GM19328 (cell line): Measurements from ENCODE around the gene SAMD9L.
"Not testable (repeated sequence)": the region's sequence is repeated elsewhere in the genome, so short reads cannot be mapped to it uniquely, and the experiment has no call there.

ENCODE experiments used
- ATAC-seq: cut with Tn5 transposase; IDR thresholded peaks from one replicate; pipeline ENCODE4 v1.9.1; 2021; ENCODE audit warnings: mild to moderate bottlenecking, moderate library complexity; ENCODE audit not compliant: unreplicated experiment

Gene SAMD9L

GRCh38 chr7:93146472-93147141 lies 1.6 kb downstream of the SAMD9L start:
- ATAC-seq = peak; percentile 23

- ATAC-seq = no peak
Observed at GRCh38 chr7:93146036-93146435, 2.1 kb downstream of the SAMD9L start.

- no peak for ATAC-seq
Observed at GRCh38 chr7:93145354-93145753, 2.8 kb downstream of the SAMD9L start.

- no peak for ATAC-seq
Observed at GRCh38 chr7:93142127-93142526, 6.1 kb downstream of the SAMD9L start.

- ATAC-seq = no peak
Observed at GRCh38 chr7:93140582-93141191, 7.5 kb downstream of the SAMD9L start.

- ATAC-seq = no peak
Observed at GRCh38 chr7:93138576-93138975, 9.6 kb downstream of the SAMD9L start.

GRCh38 chr7:93133005-93133404 lies 15.2 kb downstream of the SAMD9L start:
- no peak for ATAC-seq

- ATAC-seq = no peak
Observed at GRCh38 chr7:93132216-93132615, 16.0 kb downstream of the SAMD9L start.

- ATAC-seq = not testable (repeated sequence)
Observed at GRCh38 chr7:93126954-93127353, 21.2 kb downstream of the SAMD9L start.

GRCh38 chr7:93123532-93123931 lies 24.7 kb downstream of the SAMD9L start:
- not testable (repeated sequence) for ATAC-seq

- no peak for ATAC-seq
Observed at GRCh38 chr7:93120592-93121549, 27.3 kb downstream of the SAMD9L start.

GRCh38 chr7:93119191-93119905 lies 28.8 kb downstream of the SAMD9L start:
- ATAC-seq = no peak

GRCh38 chr7:93117852-93118530 lies 30.2 kb downstream of the SAMD9L start, which contains the start of gene SAMD9:
Gene SAMD9, minus strand, starts transcription at chr7:93117979. Its CDS starts 11,882 bp downstream, at chr7:93106097.
- peak; percentile 99 for ATAC-seq

- no peak for ATAC-seq
Observed at GRCh38 chr7:93117327-93117726, 30.9 kb downstream of the SAMD9L start.

GRCh38 chr7:93115796-93116195 lies 32.4 kb downstream of the SAMD9L start:
- no peak for ATAC-seq

GRCh38 chr7:93108003-93108402 lies 40.2 kb downstream of the SAMD9L start:
- no peak for ATAC-seq

- no peak for ATAC-seq
Observed at GRCh38 chr7:93097388-93097787, 50.8 kb downstream of the SAMD9L start.

- no peak for ATAC-seq
Observed at GRCh38 chr7:93092757-93093370, 55.3 kb downstream of the SAMD9L start.
